Spleen (tissue), 7 donors: ENCODE results near the gene KIF25.

Experiments used
- POLR2AphosphoS5 ChIP-seq, 3 donors: sonication (generic); formaldehyde crosslinking; IDR thresholded peaks; one replicate each; pipeline ENCODE4 v1.5.1; 2017; ENCODE audit warnings: antibody characterized with exemption in 3 of 3
- TF ChIP-seq, protein P1 (sequence below), 11 experiments: fragments of 200-600 bp in 7 of 11; fragments of 450-650 bp in 4 of 11; sonication (generic) in 4 of 11; IDR thresholded peaks in 8 of 11; conservative IDR thresholded peaks in 3 of 11; 1 replicate in 7 of 11; 2 replicates in 4 of 11; pipeline versions ENCODE4 v1.4.0 to v1.8.0; 2016 to 2021; ENCODE audit warnings: antibody characterized with exemption in 11 of 11, inconsistent platforms in 4 of 11, mild to moderate bottlenecking in 1 of 11
- donor health status: DM: no; HTN: no; CAD: no; lungs with moderate emphysema.
- donor health status: DM: no; HTN: no; CAD: no.
- donor health status: DM: no; HTN: no; CAD: no.

DNA sequence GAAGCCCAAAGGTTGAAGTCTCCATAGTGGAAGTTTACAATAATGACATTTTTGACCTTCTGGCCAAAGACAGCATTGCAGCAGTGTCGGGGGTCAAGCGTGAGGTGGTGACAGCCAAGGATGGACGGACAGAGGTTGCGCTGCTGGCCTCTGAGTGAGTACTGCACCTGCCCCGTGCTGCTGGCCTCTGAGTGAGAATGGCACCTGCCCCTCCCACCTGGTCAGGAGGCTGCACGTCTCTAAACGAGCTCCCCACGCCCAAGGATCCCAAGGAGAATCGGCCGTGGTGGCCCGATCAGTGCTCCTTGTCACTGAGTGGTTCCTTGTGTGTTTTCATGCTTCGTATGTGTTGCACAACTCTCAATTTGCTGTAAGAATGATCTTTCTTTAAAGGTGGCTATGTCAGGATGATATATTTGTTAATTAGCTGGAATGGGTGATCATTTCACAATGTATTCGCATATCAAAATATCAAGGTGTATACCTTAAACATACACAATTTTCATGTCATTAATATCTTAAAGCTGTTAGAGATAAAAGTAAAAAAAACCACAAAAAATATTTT, 41.2 kb downstream of the KIF25 start:
- TF ChIP-seq, protein P1, sequence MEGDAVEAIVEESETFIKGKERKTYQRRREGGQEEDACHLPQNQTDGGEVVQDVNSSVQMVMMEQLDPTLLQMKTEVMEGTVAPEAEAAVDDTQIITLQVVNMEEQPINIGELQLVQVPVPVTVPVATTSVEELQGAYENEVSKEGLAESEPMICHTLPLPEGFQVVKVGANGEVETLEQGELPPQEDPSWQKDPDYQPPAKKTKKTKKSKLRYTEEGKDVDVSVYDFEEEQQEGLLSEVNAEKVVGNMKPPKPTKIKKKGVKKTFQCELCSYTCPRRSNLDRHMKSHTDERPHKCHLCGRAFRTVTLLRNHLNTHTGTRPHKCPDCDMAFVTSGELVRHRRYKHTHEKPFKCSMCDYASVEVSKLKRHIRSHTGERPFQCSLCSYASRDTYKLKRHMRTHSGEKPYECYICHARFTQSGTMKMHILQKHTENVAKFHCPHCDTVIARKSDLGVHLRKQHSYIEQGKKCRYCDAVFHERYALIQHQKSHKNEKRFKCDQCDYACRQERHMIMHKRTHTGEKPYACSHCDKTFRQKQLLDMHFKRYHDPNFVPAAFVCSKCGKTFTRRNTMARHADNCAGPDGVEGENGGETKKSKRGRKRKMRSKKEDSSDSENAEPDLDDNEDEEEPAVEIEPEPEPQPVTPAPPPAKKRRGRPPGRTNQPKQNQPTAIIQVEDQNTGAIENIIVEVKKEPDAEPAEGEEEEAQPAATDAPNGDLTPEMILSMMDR (IDR thresholded peaks at IDR 0.05 in 8 of 11, conservative IDR thresholded peaks at IDR 0.05 in 3 of 11) = no peak
- TF ChIP-seq POLR2AphosphoS5 (IDR thresholded peaks at IDR 0.05) = no peak
